K562 (cell line): ENCODE data around the gene IL15RA. TPM values are rescaled to one million over a fixed set of nuclear protein-coding genes. Genes with fewer than 3 reads are reported as not detected.

Experiments
- DIDO1 ChIP-seq: fragments of 450-650 bp; IDR thresholded peaks from 2 replicates; pipeline ENCODE4 v1.6.1; 2016; ENCODE audit warnings: low read depth, missing biosample characterization, missing genetic modification characterization
- KDM1A ChIP-seq, 2 experiments: fragments of 450-650 bp; IDR thresholded peaks; 2 replicates each; pipeline ENCODE4 v1.6.1; 2016; ENCODE audit warnings: mild to moderate bottlenecking in 2 of 2
- NCOA2 ChIP-seq, 2 experiments: fragments of 450-650 bp; IDR thresholded peaks; 2 replicates each; pipeline ENCODE4 v1.6.1; 2018; ENCODE audit warnings: mild to moderate bottlenecking in 2 of 2, moderate library complexity in 1 of 2; ENCODE audit not compliant: partially characterized antibody in 2 of 2
- POLR2AphosphoS2 ChIP-seq: IDR thresholded peaks from 2 replicates; pipeline ENCODE4 v1.6.1; 2012; ENCODE audit warnings: low read length, improper control_type of control experiment
- PYGO2 ChIP-seq: fragments of 450-650 bp; IDR thresholded peaks from 2 replicates; pipeline ENCODE4 v1.6.1; 2016; ENCODE audit warnings: mild to moderate bottlenecking, missing genetic modification characterization, moderate library complexity, missing compliant biosample characterization
- SIX5 ChIP-seq, 2 experiments: IDR thresholded peaks; 2 replicates each; pipeline ENCODE4 v1.6.1; 2011; ENCODE audit warnings: low read length in 2 of 2, borderline replicate concordance in 1 of 2, low read depth in 1 of 2, mild to moderate bottlenecking in 1 of 2, moderate library complexity in 1 of 2; ENCODE audit not compliant: insufficient read depth in 1 of 2
- ZNF12 ChIP-seq: sonication (generic); formaldehyde crosslinking; IDR thresholded peaks from 2 replicates; pipeline ENCODE4 v1.4.0; 2020; ENCODE audit warnings: mild to moderate bottlenecking, missing genetic modification reagents
- ZNF134 ChIP-seq: fragments of 250-450 bp; sonication (Bioruptor Pico); conservative IDR thresholded peaks from 2 replicates; pipeline ENCODE4 v1.4.0; 2020
- ZNF384 ChIP-seq: IDR thresholded peaks from 2 replicates; pipeline ENCODE4 v1.6.1; 2012; ENCODE audit warnings: low read depth, low read length, improper control_type of control experiment
- ZNF444 ChIP-seq: fragments of 250-450 bp; sonication (Bioruptor Pico); IDR thresholded peaks from 2 replicates; pipeline ENCODE4 v1.4.0; 2020; ENCODE audit warnings: mild to moderate bottlenecking, moderate library complexity
- polyA plus RNA-seq, 8 experiments: library from polyadenylated mRNA; depleted of rRNA in 4 of 8; stranded (reverse) in 5 of 8; unstranded in 3 of 8; fragments of >200 nt; fragmentation: Nextera tagmentation in 2 of 8; fragmentation: Illumina TruSeq in 1 of 8; extraction: Ambion mirVana in 2 of 8; extraction: Trizol in 1 of 8; gene quantifications; 2 replicates each; pipeline versions ENCODE4 v1.2.1 to v1.2.3, GENCODE V29; 2011 to 2014; ENCODE audit warnings: inconsistent platforms in 1 of 8, missing spikeins in 1 of 8
- total RNA-seq, 7 experiments: library from RNA; depleted of rRNA in 6 of 7; stranded (reverse); fragments of >200 nt in 6 of 7; fragmentation: Illumina TruSeq in 2 of 7; extraction: Trizol in 2 of 7; gene quantifications; 2 replicates each; pipeline versions ENCODE4 v1.2.1 to v1.2.3, GENCODE V29; 2011 to 2021; ENCODE audit warnings: low replicate concordance in 1 of 7
- TF ChIP-seq, protein P1 (sequence below): fragments of 450-650 bp; conservative IDR thresholded peaks from 2 replicates; pipeline ENCODE4 v1.6.1; 2016; ENCODE audit warnings: missing genetic modification characterization, low read depth, mild to moderate bottlenecking, missing compliant biosample characterization, moderate library complexity
- TF ChIP-seq, protein P2 (sequence below): sonication (generic); formaldehyde crosslinking; IDR thresholded peaks from 2 replicates; pipeline ENCODE4 v1.8.1; 2022; ENCODE audit warnings: missing genetic modification reagents
- TF ChIP-seq, protein P3 (sequence below), 2 experiments: fragments of 450-650 bp; IDR thresholded peaks; 2 replicates each; pipeline ENCODE4 v1.6.1; 2018; ENCODE audit warnings: mild to moderate bottlenecking in 2 of 2, low read depth in 1 of 2; ENCODE audit not compliant: partially characterized antibody in 2 of 2

IL15RA gene
- total and polyA plus RNA-seq, 9 of the 15 experiments (the other 6 are each of a cell fraction or from before 2014, with no cell fraction given) = 1.2 to 11.7 (median 8.0) TPM

DNA sequence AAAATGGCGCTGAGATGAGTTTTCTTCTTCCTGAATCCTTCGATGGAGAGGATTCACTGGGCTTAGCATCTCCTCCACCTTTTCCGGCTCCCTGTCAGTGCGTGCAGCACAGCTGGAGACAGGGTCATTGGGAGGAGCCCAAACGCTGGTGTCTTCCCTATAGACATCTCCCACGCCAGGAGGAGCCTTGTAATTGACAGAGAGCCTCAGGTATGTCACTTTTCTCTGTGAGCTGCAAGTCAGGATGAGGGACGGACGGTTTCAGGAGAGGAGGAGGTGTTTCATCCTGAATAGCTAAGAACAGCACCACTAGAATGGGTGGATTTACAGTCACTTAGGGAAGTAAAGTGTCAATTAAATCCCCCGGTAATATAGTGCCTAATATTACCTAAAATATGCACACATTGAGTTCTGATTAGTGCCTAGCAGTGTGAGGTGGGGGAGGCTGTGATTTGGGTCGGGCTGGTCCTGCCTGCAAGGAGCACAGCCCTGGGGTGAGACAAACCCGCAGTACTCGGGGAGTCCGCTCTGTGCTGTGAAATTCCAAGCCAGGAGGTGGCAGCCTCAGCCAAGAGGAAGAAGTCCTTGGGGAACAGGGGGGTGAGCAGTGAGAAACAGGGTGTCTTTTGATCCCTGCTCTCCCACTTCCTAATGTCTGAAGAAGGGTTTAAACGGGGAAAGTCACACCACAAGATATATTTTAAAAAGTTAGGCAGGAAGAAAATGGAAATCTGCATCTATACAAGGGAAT is 28.2 kb downstream of the IL15RA start (continued):
- TF ChIP-seq, protein P1, sequence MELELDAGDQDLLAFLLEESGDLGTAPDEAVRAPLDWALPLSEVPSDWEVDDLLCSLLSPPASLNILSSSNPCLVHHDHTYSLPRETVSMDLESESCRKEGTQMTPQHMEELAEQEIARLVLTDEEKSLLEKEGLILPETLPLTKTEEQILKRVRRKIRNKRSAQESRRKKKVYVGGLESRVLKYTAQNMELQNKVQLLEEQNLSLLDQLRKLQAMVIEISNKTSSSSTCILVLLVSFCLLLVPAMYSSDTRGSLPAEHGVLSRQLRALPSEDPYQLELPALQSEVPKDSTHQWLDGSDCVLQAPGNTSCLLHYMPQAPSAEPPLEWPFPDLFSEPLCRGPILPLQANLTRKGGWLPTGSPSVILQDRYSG = no peak
- TF ChIP-seq DIDO1 (tag) (no peak), KDM1A (IDR thresholded peaks at IDR 0.05) (no peak), PYGO2 (no peak), ZNF12 (no peak), ZNF444 (CRISPR knock-in tag) (no peak), NCOA2 (IDR thresholded peaks at IDR 0.05; ENCODE audit: partially characterized antibody in 2 of 2) (no peak), ZNF384 (peak; percentile 49; the same call in 1 of the 2 replicates), ZNF134 (CRISPR knock-in tag) (no peak), SIX5 (IDR thresholded peaks at IDR 0.05; ENCODE audit: borderline replicate concordance in 1 of 2, insufficient read depth in 1 of 2, low read depth in 1 of 2, low read length in 2 of 2) (no peak), POLR2AphosphoS2 (no peak)
- TF ChIP-seq, protein P2, sequence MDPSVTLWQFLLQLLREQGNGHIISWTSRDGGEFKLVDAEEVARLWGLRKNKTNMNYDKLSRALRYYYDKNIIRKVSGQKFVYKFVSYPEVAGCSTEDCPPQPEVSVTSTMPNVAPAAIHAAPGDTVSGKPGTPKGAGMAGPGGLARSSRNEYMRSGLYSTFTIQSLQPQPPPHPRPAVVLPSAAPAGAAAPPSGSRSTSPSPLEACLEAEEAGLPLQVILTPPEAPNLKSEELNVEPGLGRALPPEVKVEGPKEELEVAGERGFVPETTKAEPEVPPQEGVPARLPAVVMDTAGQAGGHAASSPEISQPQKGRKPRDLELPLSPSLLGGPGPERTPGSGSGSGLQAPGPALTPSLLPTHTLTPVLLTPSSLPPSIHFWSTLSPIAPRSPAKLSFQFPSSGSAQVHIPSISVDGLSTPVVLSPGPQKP (CRISPR knock-in tag) = no peak
- TF ChIP-seq, protein P3, sequence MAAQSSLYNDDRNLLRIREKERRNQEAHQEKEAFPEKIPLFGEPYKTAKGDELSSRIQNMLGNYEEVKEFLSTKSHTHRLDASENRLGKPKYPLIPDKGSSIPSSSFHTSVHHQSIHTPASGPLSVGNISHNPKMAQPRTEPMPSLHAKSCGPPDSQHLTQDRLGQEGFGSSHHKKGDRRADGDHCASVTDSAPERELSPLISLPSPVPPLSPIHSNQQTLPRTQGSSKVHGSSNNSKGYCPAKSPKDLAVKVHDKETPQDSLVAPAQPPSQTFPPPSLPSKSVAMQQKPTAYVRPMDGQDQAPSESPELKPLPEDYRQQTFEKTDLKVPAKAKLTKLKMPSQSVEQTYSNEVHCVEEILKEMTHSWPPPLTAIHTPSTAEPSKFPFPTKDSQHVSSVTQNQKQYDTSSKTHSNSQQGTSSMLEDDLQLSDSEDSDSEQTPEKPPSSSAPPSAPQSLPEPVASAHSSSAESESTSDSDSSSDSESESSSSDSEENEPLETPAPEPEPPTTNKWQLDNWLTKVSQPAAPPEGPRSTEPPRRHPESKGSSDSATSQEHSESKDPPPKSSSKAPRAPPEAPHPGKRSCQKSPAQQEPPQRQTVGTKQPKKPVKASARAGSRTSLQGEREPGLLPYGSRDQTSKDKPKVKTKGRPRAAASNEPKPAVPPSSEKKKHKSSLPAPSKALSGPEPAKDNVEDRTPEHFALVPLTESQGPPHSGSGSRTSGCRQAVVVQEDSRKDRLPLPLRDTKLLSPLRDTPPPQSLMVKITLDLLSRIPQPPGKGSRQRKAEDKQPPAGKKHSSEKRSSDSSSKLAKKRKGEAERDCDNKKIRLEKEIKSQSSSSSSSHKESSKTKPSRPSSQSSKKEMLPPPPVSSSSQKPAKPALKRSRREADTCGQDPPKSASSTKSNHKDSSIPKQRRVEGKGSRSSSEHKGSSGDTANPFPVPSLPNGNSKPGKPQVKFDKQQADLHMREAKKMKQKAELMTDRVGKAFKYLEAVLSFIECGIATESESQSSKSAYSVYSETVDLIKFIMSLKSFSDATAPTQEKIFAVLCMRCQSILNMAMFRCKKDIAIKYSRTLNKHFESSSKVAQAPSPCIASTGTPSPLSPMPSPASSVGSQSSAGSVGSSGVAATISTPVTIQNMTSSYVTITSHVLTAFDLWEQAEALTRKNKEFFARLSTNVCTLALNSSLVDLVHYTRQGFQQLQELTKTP (IDR thresholded peaks at IDR 0.05; ENCODE audit: low read depth in 1 of 2, partially characterized antibody in 2 of 2) = no peak
